ENCODE results near the gene RPS2.

RPS2 gene

GRCh38 chr16:1950047-1950446 is 14.6 kb downstream of the RPS2 start:
- TF ChIP-seq, protein P1, sequence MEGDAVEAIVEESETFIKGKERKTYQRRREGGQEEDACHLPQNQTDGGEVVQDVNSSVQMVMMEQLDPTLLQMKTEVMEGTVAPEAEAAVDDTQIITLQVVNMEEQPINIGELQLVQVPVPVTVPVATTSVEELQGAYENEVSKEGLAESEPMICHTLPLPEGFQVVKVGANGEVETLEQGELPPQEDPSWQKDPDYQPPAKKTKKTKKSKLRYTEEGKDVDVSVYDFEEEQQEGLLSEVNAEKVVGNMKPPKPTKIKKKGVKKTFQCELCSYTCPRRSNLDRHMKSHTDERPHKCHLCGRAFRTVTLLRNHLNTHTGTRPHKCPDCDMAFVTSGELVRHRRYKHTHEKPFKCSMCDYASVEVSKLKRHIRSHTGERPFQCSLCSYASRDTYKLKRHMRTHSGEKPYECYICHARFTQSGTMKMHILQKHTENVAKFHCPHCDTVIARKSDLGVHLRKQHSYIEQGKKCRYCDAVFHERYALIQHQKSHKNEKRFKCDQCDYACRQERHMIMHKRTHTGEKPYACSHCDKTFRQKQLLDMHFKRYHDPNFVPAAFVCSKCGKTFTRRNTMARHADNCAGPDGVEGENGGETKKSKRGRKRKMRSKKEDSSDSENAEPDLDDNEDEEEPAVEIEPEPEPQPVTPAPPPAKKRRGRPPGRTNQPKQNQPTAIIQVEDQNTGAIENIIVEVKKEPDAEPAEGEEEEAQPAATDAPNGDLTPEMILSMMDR (IDR thresholded peaks at IDR 0.05; ENCODE audit: insufficient read depth, low read depth, low read length, missing control alignments), result no peak
- DNase-seq (ENCODE audit: low read depth), result no peak
- H3K4me3 ChIP-seq (ENCODE audit: low read depth, low read length), result no peak overlapping the region

DNA sequence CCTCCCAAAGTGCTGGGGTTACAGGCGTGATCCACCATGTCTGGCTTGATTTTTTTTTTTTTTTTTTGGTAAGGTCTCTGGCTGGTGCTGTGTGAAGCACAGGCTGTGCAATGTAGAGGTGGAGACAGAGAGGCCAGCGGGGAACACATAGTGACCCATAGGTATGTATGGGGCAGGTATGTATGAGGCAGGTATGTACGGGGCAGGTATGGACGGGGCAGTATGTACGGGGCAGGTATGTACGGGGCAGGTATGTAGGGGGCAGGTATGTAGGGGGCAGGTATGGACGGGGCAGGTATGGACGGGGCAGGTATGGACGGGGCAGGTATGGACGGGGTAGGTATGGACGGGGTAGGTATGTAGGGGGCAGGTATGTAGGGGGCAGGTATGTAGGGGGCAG is 15.1 kb downstream of the RPS2 start:
- TF ChIP-seq, protein P1 (IDR thresholded peaks at IDR 0.05; ENCODE audit: insufficient read depth, low read depth, low read length, missing control alignments), result no peak
- no peak overlapping the region for H3K4me3 ChIP-seq (ENCODE audit: low read depth, low read length)
- no peak for DNase-seq (ENCODE audit: low read depth)

GRCh38 chr16:1947369-1947670 is 17.3 kb downstream of the RPS2 start:
- H3K4me3 ChIP-seq (ENCODE audit: low read depth, low read length), result no peak overlapping the region
- TF ChIP-seq, protein P1 (IDR thresholded peaks at IDR 0.05; ENCODE audit: insufficient read depth, low read depth, low read length, missing control alignments), result no peak
- DNase-seq (ENCODE audit: low read depth), result no peak

DNA sequence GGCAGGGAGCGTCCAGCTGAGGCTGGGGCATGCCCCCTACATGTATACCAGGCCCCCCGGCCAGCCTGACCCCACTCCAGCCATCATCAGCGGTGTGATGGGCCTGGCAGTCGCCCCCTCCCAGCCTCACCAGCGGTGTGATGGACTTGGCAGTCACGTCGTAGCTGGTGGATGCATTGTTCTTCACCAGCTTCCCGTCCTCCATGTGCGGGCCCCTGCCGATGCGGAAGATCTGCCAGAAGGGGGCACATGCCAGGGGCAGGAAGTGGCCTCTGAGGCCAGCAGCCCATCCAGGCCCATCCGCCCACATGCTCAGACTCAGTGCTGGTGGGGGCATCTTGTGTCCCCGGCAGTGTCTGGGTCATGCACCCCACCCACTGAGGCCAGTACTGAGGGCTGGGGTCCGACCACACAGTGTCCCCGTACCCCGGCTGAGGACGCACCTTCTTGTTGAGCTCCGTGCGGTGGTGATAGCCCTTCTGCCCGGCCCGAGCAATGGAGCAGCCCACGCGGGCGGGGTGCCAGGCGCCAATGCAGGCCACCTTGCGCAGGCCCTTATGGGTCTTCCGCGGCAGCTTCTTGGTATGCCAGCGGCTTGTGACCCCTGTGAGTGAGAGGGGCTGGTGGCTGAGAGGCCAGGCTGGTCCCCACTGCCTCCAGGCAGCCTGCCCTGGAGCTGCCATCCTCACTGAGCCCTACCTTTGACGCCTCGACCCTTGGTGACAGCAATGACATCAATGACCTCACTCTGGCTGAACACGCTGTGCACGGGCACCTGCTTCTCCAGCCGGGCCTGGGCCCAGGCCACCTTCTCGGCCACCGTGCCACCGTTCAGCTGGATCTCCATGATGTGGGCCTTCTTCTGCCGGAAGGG is 17.9 kb downstream of the RPS2 start:
- TF ChIP-seq, protein P1 (IDR thresholded peaks at IDR 0.05; ENCODE audit: insufficient read depth, low read depth, low read length, missing control alignments), result no peak
- no peak for DNase-seq (ENCODE audit: low read depth)
- H3K4me3 ChIP-seq (ENCODE audit: low read depth, low read length), result no peak overlapping the region

DNA sequence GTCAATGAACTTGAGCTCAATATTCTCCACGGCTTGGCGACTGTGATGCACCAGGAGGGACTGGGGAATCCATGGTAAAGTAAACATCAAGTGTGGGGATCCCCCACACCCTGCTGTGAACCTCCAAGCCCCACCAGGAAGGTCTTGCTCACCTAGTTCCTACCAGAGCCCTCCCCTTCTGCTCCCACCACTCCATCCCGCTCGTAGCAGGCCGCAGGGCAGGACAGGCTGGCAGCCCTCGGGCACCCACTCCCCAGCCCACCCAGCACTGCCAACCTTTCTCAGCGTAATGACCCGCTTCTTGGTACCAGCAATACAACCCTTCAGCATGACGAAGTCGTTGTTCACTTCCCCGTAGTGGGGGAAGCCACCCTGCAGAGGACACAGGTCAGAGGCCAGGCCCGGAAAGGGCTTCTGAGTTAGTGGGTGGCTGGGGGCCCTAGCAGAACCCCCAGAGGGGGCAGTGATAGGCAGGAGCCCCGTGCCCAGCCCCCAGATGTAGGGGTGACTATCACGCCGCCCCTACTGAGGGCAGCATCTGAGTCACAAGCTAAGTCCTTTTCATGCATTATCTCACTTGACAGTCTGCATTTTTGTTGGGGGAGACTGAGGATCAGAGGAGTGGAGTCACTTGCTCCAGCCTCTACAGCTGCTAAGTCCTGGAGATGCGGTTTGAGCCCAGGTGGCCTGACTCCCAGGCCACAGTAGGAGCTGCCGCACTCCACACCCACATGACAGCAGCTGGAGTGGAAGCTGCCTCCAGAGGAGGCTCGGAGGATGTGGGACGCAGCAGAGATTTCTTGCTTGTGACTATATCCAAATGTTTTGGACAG is 18.9 kb downstream of the RPS2 start:
- no peak for DNase-seq (ENCODE audit: low read depth)
- TF ChIP-seq, protein P1 (IDR thresholded peaks at IDR 0.05; ENCODE audit: insufficient read depth, low read depth, low read length, missing control alignments), result no peak
- H3K4me3 ChIP-seq (ENCODE audit: low read depth, low read length), result no peak overlapping the region

GRCh38 chr16:1944612-1945199 is 19.9 kb downstream of the RPS2 start:
- no peak overlapping the region for H3K4me3 ChIP-seq (ENCODE audit: low read depth, low read length)
- DNase-seq (ENCODE audit: low read depth), result no peak
- TF ChIP-seq, protein P1 (IDR thresholded peaks at IDR 0.05; ENCODE audit: insufficient read depth, low read depth, low read length, missing control alignments), result no peak

Measured in GM12865 (cell line).